ENCODE results near the gene AHCYL2.
"Not testable (repeated sequence)": the region's sequence is repeated elsewhere in the genome, so short reads cannot be mapped to it uniquely, and the experiment has no call there.

The AHCYL2 gene

DNA sequence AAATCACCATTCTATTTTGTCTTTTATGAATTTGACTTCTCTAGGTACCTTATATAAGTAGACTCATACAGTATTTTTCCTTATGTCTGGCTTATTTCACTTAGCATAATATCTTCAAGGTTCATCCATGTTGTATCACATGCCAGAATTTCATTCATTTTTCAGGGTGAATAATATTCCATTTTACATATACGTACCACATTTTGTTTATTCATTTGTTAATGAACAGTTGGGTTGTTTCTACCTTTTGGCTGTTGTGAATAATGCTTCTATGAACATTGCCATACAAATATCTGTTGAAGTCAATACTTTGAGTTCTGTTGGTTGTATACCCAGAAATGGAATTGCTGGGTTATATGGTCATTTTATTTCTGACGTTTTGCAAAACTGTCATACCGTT, 20.7 kb downstream of the AHCYL2 start:
- DNase-seq: no peak

DNA sequence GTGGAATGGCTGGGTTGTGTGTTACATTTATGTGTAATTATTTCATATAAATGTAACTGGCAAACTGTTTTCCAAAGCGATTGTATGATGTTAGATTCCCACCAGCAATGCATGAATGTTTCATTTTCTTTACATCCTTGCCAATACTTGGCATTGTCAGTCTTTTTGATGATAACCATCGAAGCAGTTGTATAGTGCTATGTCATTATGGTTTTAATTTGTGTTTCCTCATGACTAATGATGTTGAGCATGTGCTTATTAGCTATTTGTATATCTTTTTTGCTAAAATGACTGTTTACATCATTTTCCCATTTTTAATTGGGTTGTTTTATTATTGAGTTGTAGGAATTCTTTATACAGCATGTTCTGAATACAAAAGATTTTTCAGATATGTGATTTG, 22.3 kb downstream of the AHCYL2 start:
- peak; percentile 49 for DNase-seq

DNA sequence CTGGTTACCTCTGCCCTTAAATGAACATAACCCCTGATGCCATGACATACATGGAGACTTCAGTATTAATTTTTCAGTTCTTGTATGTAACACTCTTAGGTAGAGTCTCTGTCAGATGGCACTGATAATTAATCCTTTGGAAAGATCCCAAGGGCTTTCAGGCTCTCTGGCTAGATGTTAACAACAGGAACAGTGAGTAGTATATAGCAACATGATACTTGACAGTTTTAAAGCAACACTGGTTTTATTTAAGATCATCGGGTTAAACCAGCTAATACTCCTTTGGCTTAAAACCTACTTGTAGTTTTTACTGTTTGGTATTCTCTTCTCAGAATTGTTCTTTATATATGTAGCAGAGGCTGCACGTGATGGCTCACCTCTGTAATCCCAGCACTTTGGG, 27.3 kb downstream of the AHCYL2 start:
- no peak for DNase-seq

DNA sequence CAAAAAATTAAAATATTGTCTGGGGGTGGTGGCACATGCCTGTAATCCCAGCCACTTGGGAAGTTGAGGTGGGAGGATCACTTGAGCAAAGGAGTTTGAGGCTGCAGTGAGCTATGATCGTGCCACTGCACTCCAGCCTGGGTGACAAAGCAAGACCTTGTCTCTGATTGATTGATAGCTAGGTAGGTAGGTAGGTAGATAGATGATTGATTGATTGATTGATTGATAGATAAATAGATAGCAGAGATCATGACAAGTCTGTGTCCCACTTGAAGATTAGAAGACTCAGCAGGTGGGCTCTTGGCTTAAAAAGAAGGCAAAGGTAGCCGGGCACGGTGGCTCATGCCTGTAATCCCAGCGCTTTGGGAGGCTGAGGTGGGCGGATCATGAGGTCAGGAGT, 27.8 kb downstream of the AHCYL2 start:
- not testable (repeated sequence) for DNase-seq

DNA sequence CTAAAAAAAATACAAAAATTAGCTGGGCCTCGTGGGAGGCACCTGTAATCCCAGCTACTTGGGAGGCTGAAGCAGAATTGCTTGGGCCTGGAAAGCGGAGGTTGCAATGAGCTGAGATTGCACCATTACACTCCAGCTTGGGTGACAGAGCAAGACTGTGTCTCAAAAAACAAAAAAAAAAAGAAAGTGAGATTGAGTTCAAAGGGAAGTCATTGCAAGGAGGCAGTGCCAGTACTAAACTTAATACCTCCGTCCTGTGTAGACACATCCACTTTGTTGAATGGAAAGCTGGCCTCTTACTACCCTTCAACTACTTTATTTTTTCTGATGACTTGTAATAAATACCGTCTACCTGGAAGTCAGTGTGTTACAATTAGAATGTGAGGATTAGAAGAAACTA, 31.0 kb downstream of the AHCYL2 start:
- DNase-seq: no peak

DNA sequence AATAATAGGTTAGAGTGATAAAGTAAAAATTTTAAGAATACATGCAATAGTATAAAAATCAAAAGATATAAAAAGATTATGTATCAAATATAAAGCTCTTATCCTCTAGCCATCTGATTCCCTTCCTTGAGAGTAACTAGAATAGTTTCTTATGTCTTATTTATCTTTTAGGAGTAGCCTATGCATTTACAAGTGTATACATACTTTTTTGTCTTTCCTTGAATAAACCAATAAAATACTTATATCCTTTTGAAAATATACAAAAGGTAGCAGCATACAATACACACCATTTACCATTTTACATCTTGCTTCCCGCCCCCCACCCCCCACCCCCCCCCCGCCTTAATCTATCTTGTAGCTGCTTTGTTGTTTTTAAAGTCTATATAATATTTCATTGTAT, 31.4 kb downstream of the AHCYL2 start:
- no peak for DNase-seq

DNA sequence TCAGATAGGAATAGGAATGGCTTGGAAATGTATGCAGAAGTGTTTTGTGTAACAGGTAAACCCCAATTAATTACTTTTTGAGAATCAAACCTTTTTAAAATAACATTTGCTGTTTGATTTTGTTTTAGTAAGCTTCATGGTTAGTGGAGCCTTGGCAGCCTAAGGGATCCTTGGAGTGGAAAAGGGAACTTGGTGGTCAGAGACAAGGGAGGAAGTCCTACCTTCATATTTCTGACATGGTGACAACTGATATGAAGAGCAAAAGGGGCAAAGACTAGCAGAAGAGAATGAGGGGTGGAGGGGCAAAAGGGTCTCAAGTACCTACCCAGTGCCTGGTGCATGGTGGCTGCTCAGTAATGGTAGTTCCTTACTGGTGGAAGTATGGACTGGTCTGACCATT, 32.3 kb downstream of the AHCYL2 start:
- peak; percentile 17 for DNase-seq

DNA sequence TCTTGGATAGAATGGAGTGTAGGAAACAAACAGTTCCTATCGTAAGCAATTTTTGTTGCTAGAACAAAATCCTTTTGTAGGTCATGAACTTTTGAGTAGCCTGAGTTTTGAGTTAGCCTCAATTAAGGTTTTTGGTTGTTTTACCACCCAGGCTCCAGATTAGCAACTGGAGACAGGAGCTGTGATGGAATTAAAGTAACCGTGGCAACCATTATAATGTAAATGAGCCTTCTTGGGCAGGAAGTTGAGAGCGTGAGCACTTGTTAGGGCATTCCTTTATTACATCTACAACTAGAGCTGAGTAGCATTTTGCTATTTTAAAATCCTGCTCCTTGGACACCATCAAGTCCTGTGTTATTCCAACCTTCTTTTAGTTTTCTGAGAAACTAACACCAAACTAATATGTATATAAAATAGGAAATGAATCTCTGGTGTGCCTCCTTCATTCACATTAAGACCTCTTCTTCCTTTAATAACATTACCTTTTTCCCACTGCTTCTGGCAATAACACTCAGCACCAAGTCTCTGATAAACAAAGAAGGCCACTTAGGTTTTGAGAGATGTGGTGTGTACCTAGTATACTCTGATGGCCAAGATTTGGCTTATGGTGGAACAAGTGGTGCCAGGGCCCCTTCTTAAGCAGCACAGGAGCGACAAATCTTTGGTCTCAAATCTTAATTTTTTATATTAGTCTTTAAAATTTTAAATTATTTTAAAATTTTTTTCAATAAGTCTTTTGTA, 34.0 kb downstream of the AHCYL2 start:
- DNase-seq: no peak

DNA sequence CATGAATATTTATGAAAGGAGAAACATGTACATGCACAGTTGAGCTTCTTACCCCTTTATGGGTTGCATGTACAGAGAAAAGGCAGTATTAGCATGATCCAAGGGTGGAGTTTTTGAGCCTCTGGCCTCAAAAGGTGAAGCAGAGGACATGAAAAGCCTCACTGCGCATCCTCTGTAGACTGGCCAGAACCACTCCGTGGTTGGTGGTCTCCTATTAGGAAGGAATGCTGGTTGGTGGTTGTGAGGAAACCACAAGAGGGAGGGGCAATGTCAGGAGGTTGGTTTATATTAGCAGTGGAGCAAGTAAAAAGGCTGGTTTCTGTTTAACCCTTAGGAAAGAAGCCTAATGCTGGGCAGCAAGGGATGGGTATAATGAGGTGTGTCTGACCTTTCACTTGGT, 37.5 kb downstream of the AHCYL2 start:
- DNase-seq: peak; percentile 10

DNA sequence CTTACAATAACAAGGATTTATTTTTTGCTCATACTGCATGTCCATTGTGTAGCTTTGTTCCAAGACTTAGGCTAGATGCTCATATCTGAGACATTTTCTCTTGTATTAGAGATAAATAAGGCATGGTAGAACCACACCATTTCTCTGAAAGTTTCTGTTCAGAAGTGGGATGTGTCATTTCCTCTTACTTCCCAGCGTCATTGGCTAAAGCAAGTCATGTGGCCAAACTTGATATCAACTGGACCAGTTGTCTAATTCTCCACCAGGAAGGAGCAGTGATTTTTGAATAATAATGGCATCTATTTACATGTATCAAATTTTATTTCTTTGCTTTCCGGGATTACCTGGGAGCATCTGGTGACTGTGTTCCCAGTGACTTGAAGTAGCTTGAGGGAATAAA, 38.3 kb downstream of the AHCYL2 start:
- DNase-seq: peak; percentile 4

DNA sequence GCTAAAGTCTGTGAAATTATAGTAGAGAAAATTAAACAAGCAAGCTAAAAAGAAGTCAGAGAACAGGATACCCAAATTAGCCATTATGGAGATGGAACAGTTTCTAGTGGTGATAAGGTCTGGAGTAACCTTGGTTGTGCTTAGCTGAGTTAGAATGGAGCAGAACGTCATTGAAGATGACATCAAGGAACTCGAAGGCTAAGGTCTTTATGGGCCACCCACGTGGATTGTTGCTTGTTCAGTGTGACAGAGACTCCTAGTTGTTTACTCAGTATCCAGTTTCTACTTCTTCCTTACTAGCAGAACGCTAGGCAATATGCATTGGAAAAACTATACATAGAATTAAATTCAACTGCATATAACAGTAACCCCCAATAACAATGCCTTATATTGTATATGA, 39.7 kb downstream of the AHCYL2 start:
- DNase-seq: no peak

DNA sequence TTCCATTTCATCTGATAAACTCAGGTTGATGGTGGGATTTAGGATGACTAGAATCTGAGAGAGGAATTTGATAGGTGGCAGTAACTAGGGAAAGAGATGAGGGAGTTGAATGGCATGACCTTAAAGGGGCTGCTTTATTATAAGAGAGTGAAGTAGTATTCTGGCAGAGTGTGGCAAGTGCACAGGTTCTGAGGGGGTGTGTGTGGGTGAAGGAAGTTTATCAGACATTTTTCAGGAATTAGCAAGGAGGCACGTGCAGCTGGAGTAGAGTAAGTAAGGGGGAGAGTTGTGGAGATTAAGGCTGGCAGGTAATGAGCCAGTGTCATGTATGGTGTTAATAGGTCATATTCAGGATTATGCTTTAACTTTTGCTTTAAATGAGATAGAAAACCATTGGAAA, 40.5 kb downstream of the AHCYL2 start:
- DNase-seq: no peak

DNA sequence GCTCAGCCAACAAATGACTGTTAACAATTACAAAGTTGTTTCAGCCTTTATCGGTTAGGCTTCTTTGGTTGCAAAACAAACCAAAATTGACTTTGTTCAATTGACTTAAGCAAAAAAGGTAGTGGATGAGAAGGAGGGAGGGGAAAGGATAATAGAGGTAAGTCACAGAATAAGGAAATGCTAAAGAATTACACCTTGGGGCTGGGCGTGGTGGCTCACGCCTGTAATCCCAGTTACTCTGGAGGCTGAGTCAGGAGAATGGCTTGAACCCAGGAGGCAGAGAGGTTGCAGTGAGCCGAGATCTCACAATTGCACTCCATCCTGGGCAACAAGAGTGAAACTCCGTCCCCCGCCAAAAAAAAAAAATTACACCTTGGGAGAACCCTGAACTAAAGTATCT, 41.4 kb downstream of the AHCYL2 start:
- DNase-seq: no peak

DNA sequence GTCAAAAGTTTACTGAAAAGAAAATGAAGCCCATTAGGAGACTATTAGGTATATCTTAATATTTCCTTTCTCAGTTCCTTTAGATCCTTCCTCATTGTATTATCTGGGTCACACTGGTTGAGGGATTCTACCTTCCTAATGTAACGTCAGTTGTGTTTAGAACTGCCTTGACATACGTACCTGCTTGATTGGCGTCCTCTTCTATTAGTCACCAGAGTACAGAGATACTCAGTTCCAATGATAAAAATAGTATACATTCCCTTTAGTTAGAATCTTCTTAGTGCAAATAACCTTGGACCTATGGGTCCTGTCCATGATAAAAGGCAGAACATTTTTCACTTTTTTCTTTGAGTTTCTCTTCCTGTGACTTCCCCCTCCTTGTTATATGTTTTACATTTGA, 45.2 kb downstream of the AHCYL2 start:
- no peak for DNase-seq

DNA sequence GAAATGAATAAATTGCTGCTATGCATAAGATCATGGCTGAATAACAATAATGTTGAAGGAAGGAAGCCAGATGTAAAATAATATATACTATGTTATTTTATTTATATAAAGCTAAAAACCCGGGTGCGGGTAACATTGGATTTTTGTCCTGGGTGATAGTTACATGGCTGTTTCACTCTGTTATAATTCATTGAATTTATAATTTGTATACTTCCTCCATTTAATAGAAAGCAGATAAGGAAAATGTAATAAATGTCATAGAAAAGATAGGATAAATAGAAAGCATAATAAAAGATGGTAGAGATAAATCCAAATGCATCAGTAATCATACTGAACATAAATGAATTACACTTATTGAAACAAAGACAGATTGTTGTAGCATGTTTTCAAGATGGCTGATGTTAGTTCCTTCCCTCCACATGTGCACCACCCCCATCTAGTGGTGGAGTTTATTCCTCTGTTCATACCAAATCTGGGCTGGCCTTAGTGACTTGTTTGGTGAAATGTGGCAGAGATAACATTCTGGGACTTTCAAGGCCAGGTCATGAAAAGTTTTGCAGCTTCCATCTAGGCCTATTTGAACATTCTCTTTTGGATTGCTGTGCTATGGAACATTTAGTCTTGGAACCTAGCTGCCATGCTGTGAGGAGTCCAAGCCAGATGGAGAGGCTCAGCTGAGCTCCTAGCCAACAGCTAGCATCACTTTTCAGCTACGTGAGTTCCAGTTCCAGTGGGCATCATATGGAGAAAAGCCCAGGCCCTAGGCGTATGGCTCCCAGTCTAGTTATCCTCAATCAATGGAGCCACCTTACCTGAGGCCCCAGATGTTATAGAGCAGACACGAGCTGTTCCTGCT, 46.9 kb downstream of the AHCYL2 start:
- DNase-seq: peak; percentile 94

DNA sequence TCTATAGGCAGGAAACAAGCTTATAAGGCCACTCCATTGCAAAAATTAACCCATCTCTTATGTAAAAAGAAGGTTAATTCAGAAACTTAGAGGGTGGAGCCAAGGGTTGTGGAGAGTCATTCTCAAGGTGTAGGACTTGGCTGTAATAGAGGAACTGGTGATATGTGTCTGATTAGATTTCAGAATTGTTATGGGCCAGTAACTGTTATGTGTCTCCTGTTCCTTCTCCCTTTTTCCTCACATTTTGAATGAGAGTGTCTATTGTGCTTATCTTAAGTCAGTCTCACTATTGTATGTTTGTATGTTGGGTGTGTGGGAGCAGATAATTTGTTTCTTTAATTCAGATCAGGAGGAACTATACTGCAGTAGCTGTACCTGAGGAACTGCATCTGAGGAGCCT, 49.1 kb downstream of the AHCYL2 start:
- DNase-seq: no peak

DNA sequence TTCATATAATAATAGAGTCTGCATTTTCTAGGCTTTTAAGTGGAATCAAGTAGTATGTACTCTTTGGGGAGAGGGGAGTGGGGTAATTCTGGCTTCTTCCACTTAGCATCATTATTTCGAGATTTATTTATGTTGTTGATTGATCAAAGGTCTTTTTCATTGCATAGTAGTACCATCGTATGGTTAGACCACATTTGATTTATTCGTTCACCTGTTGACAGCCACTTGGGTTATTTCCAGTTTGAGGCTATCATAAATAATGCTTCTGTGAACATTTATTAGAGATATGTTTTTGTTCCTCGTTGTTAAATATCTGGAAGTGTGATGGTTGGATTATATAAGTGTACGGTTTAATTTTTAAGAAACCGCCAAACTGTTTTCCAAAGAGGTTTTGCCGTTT, 52.8 kb downstream of the AHCYL2 start:
- no peak for DNase-seq

DNA sequence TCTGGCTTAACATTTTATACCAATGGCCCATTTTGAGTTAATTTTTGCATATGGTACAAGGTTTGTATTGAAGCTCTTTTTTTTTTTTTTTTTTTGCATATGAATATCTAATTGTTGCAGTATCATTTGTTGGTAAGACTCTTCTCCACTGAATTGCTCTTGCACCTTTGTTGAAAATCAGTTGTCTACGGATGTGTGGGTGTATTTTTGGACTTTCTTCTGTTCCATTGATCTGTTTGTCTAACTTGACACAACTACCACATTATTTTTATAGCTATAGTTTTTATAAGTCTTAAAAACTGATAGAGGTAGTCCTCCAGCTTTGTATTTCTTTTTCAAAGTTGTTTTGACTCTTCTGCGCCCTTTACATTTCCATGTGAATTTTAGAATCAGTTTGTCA, 53.9 kb downstream of the AHCYL2 start:
- no peak for DNase-seq

DNA sequence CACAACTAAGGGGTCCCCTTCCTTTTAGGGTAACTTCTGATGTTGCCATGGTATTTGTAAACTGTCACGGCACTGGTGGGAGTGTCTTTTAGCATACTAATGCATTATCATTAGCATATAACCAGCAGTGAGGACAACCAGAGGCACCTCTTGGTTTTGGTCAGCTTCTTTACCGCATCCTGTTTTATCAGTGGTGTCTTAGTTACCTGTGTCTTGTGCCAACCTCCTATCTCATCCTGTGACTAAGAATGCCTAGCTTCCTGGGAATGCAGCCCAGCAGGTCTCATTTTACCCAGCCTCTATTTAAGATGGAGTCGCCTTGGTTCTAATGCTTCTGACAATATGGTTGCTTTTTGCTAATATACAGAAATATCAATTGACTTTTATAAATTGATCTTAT, 54.9 kb downstream of the AHCYL2 start:
- DNase-seq: no peak

DNA sequence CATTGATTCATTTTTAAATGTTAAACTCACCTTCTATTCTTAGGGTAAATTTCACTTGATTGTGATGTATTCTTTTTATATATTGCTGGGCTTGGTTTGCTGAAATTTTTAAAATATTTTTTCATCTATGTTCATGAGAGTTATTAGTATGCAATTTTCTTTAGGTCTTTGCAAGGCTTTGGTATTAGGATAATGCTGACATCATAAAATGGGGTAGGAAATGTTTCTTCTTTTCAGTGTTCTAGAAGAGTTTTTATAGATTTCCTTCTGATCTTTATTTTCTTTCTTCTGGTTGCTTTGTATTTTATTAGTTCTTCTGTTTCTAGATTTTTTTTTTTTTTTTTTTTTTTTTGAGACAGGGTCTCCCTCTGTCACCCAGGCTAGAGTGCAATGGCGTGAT, 56.3 kb downstream of the AHCYL2 start:
- no peak for DNase-seq

DNA sequence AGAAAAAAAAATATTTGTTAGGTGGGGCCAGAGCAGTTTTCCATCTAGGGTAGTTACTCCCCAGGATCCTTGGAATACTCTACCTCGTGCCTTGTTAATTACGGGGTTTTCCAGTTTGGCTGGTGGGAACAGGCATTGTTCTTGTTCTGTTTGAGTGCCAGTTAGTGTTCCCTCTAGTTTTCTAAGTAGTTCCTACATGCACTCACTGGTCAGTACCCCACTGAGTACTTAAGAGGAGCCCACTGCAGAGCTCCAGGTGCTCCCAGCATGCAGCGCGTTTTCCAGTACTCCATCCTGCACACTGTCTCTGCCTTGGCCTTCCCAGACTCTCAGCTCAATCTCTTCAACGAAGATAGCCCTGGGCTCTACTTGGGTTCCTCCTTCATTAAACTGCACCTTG, 58.0 kb downstream of the AHCYL2 start:
- no peak for DNase-seq

DNA sequence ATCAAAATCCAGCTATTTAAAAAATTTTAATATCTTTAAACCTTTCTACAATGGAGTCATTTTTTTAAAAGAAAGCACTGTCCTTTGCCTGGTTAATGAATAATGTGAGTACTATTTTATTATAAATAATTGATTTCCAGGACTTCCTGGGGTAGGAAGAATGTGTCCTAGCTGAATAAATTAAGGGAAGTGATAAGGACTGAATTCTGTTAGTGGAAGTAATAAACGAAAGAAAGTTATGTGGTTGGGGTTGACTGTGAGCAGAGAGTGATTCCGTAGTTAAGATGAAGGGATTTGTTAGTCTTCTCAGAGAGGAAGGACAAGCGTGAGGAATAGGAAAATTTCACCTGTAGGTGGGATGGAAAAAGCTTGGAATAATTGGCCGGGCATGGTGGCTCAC, 59.1 kb downstream of the AHCYL2 start:
- no peak for DNase-seq

DNA sequence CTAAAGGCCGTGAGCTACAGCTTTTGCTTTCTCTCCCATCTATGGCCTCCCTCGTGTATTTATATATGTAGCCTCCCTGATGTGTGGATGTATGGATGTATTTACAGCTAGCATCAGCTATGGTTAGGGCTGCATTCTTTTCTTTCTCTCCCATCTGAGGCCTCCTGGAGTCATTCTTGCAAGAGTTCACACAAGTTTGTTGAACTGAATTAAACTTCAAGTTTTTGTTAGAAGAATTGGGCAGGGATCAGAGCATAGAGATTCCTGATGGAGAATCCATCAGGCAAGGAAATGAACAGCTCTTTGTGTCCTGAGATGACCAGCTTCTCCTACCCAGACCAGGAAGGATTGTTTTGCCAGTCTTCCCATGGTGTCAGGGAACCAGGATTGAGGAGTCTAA, 60.3 kb downstream of the AHCYL2 start:
- no peak for DNase-seq

DNA sequence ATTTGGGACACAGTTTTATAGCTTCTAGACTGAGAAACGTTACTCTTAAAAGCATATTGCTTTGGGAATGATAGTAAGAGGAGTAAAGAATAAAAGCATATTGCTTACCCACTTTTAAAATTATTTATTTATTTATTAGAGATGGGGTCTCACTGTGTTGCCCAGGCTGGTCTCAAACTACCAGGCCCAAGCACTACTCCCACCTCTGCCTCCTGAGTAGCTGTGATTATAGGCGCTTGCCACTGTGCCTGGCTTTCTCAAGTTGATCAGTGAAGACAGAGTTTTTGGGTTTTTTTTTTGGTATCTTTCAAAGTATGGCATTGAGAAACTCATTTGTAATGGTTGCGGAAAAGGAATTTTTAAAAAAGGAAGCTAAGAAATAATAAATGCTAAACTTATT, 68.0 kb downstream of the AHCYL2 start:
- no peak for DNase-seq

DNA sequence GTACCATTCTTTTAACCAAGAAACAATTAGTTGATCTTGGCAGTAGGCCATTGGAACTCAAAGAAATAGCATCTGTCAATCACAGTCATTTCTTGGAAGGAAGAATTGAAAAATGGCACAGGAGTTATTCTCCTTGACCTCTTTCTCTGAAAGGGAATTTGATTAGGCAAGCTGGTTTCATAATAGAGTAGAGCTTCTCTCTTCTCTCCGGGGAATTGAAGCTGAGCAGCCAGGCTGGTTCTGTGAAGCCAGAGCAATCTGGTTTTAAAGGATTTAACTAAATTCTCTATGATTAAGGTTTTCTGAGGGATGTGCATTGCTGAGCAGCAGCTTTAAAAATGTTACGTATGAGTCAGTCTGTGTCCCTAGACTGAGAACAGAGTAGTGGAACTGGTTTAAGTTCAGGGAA, 70.2 kb downstream of the AHCYL2 start:
- no peak for DNase-seq

All from hematopoietic multipotent progenitor cell treated with erythropoietin and hydrocortisone succinate and interleukin-3 and kit ligand, for 6 days (in vitro differentiated cells).